H1 (cell line): ENCODE data around the gene CLPX. TPM values are rescaled to one million over a fixed set of nuclear protein-coding genes. Genes with fewer than 3 reads are reported as not detected.

Source experiments
- ATF3 ChIP-seq: IDR thresholded peaks from 2 replicates; pipeline ENCODE4 v1.6.1; 2011; ENCODE audit warnings: low read depth, mild to moderate bottlenecking, low read length; ENCODE audit not compliant: insufficient read depth
- CHD7 ChIP-seq: fragments of 300-600 bp; sonication (generic); IDR thresholded peaks from 2 replicates; pipeline ENCODE4 v1.7.1; 2012; ENCODE audit warnings: low read length, moderate library complexity, mild to moderate bottlenecking, inconsistent platforms; ENCODE audit not compliant: insufficient replicate concordance
- polyA plus RNA-seq, 7 experiments: library from polyadenylated mRNA; depleted of rRNA in 3 of 7; stranded (reverse) in 5 of 7; unstranded in 2 of 7; fragments of >200 nt in 5 of 7; fragments of 200-250 nt in 2 of 7; gene quantifications; 1 replicate in 5 of 7; 2 replicates in 1 of 7; 4 replicates in 1 of 7; pipeline versions ENCODE4 v1.2.1 to v1.2.3, GENCODE V29; 2011 to 2013; ENCODE audit warnings: missing spikeins in 2 of 7, mixed read lengths in 2 of 7
- total RNA-seq: library from RNA; stranded (reverse); fragmentation: NEBNext Ultra II Directional; extraction: Animal tissue kit (Norgen Biotek cat#: 25700); gene quantifications from 2 replicates; pipeline ENCODE4 v1.2.1, GENCODE V29; 2021

Gene CLPX
- total and polyA plus RNA-seq, 2 of the 8 experiments (the other 6 are each of a cell fraction or from before 2014, with no cell fraction given): 10.5 to 53.6 TPM

- no peak for TF ChIP-seq ATF3
- no peak for TF ChIP-seq CHD7
Observed at GRCh38 chr15:65214010-65214409, 28.9 kb upstream of the CLPX start (continued).
